Fibroblast of skin of left quadriceps (primary cell): Measurements from ENCODE around the gene CIZ1.

Source experiments
- DNase-seq, 2 experiments: peaks; one replicate each; pipeline ENCODE4 v3.0.0-alpha.2; 2013; ENCODE audit warnings: low read depth in 2 of 2

Gene CIZ1

DNA sequence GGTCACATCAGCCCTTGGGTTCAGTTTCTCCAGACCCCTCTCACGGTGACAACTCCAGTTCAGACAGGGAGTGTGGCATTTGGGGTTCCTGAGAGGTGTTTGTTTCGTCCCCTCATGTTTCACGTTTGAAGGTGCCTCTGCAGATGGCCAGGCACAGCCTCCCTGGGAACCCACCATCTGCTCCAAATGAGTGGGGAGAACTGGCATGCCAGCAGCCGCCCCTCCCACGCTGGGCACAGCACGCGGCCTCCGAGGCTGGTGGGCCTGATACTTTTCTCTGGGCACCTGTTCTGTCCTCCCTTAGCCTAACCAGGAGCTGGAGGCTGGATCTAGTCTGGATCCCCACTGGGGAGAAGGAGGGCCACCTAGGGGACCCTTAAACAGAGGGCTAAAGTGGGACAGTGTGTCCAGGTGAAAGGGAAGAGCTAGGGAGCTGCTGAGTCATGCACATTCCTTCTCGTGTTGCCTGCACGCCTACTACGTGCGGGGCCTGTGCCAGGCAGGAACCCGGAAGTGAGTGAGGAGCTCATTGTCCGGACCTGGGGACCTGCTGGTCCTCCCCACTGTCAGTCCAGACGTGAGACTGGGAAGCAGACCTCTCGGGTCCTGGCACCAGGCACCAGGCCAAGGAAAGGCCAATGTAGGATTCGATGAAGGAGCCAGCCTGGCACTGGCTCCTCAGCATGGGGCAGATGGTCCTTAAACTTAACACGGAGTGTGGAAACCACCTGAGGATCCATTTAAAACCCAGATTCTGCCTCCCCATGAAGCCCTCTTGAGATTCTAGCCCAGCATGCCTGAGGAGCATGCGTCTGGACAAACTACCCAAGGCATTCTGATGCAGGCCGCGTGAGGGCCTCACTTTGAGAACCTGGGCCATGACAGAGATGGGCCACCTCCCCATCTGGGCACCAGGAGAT is 23.5 kb upstream of the CIZ1 start:
- DNase-seq, result no peak

DNA sequence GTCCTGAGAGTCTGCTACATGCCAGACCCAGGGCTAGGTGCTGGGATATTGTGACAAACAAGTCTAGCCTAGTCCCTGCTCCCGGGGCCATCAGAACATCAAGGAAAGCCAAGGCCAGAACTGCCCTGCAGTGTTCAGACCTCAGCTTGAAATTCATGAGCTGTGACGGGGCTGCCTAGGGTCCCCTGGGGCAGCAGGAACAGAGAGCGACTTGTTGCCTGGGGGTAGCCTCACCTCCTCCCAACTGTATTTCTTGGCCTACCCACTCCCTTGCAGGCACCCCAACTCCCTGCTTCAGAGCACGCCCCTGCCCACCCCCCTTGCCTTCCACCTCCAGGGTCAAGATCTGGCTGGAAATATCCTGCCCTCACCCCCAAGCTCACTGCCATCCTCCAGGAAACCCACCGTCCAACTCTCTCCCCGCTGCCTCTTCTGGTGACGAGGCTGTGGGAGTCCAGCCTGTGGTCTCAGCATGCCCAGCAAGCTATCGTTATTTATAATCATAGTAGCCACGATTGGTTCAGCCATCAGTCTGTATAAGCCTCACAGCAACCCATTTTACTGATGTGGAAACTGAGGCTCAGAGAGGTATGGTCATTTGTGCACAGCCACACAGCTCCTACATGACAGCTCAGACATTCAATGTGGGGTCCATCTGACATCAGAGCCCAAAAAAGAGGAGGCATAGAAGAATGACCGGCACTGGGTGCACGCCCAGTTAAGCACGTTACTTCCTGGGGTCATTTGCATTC is 22.6 kb upstream of the CIZ1 start:
- DNase-seq, result no peak

DNA sequence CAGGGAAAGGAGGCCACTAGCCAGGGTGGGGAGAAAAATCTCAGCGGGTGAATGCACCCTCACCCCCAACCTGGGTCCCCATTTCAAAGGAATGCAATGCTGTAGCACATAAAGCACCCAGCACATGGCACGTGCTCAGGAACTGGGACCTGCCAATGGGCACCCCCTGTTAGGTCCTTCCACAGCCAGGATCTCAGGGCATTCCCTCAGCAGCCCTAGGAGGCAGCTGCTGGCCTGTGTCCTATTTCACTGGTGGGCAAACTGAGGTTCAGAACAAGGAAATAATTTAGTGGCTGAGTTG is 20.6 kb upstream of the CIZ1 start:
- no peak for DNase-seq

DNA sequence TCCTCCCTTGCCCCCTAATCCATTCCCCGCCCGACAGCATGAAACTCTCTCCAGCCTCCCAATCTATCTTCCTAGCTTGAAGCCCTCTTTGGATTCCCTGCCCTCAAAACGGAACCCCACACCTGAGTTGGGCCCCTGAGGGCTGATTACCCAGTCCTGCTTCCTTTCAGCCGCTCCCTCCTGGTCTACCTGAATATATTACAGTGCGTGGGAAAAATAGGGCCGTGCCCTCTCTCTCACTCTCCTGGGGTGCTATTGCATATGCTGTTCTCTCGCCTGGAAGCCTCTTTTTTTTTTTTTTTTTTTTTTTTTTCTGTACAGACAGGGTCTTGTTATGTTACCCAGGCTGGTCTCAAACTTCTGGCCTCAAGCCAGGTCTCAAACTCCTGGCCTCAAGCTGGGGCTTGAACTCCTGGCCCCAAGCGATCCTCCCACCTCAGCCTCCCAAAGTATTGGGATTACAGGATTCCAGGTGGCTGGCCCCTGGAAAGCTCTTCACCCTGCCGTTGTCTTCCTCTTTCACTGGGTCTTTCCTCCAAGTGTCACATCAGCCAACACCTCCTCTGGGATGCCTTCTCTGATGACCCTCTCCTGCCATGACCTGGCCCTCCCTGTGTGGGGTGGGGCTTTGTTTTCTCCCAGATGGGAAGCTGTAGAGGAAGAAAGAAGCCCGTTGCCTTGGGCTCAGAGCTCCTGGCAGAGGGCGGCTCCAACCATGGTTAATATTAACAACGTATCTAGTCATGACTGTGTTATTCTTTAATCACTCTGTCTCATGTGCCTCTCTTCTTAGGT is 20.0 kb upstream of the CIZ1 start:
- DNase-seq, result no peak

GRCh38 chr9:128208946-128209669 is 17.7 kb upstream of the CIZ1 start:
- no peak for DNase-seq

GRCh38 chr9:128208386-128208785 is 17.0 kb upstream of the CIZ1 start:
- DNase-seq, result no peak

DNA sequence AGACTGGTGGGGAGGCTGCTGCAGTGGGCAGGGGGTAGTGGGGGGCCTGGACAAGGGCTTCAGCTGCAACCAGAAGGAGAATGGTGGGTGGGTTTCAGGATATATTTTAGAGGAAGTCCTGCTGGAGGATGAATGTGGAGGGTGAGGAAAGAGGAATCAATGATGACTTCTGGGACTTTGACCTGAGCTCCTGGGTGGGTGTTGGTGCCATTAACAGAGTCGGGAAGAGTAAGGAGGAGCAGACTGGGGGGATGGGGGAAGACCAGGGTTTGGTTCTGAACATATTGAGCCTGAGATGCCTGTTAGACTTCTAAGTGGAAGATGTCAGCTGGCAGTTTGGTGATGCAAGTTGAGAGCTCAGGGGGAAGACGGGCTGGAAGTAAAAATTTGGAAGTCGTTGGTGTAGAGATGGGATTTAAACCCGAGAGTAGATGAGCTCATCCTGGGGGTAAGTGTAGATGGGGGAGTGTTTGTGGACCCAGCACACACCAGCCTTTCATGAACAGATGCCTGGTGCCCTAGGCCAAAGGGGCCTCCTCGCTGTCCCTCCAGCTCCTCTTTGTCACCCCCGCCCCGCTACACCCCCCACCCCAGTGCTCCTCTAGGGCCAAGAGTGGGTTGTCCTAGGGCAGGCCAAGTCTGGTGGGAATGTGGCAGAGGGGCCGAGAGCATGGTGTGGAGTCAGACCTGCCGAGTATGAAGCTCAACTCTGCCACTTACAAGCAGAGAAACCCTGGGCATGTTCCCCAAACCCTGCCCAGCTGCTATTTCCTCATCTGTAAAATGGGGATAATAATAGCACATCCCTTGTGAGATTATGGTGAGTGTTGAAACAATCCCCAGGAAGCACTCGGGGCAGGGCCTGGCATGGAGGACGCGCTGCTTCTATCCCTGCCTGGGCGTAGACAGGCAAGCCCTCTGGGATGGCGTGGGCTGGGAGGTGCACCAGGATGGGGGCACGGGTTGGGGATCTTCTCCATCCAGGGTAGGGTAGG is 15.8 kb upstream of the CIZ1 start:
- DNase-seq, result no peak

DNA sequence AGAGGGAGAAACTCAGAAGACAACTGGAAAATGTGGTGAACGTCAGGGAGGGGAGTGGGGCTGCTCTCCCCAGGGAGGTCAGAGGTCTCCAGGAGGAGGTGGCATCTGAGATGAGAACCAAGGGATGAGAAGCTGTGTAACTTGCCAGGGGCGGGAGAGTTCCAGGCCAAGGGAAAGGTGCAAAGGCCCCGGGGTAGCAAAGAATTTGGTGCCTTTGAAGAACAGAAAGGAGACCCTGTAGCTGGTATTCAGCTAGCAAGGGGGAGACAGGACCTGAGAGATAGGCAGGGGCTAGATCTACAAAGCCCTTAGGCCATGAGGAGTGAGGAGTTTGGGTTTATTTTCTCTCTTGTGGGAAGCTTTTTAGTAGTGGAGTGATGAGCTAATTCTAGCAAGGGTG is 15.1 kb upstream of the CIZ1 start:
- no peak for DNase-seq

DNA sequence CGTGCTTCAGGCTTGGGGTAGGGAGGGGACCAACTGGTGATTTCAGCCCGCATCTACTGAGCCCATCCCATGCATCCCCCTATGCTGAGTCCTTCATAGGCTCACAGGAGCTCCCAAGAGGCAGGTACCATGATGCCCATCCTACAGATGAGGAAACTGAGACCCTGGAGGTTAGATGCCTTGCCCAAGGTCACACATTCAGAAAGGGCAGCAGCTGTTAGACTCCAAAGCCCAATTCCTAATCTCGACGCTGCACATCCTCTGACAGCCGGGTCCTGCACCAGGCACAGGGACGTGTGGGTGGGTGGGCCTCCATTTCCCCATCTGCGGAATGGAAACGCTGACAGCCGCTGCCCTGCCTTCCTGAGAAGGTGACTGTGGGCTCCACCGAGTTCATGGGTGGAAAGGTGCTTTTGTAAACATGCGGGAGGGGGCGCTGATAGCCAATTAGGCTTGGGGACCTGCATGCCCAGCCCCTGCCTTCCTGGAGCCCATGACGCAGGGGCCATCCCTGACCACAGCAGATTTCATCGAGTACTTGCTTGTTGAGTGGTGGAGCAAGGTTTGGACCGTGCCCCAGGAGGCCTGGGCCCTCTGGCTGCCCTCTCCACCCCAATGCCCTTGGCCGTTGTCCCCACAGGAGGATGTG is 14.0 kb upstream of the CIZ1 start:
- DNase-seq, result no peak

DNA sequence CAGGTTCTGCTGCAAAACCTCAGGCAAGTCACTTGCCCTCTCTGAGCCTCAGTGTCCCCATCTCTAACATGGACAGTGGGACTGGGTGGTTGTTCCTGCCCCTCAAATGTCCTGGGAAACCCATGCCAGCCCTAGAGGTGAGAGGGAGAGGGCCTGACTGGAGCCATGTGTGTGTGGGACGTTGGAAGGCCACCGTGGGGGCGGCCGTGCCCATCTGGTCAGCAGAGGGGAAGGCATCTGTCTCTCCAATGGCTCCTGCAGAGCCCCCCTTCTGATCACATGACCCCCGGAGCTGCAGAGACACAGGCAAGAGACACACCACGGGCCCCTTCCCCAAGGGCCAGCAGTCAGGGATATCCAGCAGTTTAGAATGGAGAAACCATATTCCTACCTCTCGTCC is 13.5 kb upstream of the CIZ1 start:
- no peak for DNase-seq

DNA sequence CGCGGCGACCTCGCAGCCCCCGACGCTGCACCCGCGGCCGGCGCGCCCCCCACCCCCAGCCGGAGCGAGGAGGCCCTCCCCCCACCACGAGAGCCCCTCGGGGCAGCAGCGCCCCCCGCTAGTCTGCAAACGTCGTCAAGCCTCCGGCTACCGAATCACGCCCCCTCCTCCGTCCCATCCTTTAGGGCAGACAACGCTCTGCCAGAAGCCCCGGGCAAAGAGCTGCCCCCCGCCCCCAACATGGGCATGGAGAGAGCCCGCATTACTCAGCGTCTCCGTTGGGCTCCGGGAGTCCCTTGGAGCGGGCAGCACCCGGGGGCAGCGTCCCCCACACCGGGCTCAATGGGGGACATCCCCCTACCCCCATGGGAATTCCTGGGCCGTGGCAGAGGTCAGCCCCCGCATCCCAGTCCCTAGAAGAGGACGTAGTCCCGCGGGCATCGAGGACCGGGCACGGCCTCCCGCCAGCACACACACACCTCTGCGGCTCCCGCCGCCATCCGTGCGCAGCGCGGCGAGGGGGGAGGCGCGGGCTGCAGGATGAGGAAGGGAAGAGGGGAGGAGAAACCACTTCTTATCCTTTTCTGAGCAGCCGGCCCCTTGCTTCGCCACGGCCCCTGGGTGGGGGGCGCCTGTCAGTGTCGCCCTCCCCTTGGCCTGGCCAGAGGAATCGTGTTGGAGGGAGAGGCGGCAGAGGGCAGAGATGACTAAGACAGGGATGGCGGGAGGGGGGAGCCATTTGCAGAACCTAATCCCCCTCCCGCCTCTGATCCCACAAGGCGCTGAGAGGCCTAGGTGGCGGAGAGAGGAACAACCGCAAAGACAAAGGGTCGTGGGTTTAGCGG is 12.6 kb upstream of the CIZ1 start:
- no peak for DNase-seq

DNA sequence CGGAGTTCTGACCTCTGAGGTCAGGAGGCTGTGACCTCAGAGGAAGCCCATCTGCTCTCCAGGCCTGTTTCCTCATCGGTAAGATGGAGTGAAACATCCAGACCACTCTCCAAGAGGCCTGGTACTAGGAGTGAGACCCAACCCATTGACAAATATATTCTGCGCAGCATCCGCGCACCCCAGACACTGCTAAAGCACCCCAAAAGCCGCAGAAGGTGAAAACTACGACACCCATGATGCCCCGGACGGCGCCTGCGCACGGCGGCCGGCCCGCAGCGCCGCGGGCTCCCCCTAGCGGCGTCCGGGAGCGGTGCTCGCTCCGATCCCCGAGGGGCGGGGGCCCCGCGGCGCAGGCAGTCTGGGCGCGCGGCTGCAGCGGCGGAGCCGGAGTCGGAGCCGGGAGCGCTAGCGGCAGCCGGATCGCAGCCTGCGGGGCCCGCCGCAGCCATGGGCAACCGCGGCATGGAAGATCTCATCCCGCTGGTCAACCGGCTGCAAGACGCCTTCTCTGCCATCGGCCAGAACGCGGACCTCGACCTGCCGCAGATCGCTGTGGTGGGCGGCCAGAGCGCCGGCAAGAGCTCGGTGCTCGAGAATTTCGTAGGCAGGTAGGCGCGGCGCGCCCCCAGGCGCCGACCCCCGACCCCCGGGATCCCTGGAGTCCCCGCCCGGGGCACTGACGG is 11.8 kb upstream of the CIZ1 start, which contains the start of gene DNM1:
DNM1 (plus strand) TSS at position 356 of the 683 bp plus-strand sequence; CDS start at position 448, 92 bp downstream.
- DNase-seq, result peak in 1 of 2 experiments; percentile 29

- no peak for DNase-seq
Observed at GRCh38 chr9:128202648-128203023, 11.3 kb upstream of the CIZ1 start.

DNA sequence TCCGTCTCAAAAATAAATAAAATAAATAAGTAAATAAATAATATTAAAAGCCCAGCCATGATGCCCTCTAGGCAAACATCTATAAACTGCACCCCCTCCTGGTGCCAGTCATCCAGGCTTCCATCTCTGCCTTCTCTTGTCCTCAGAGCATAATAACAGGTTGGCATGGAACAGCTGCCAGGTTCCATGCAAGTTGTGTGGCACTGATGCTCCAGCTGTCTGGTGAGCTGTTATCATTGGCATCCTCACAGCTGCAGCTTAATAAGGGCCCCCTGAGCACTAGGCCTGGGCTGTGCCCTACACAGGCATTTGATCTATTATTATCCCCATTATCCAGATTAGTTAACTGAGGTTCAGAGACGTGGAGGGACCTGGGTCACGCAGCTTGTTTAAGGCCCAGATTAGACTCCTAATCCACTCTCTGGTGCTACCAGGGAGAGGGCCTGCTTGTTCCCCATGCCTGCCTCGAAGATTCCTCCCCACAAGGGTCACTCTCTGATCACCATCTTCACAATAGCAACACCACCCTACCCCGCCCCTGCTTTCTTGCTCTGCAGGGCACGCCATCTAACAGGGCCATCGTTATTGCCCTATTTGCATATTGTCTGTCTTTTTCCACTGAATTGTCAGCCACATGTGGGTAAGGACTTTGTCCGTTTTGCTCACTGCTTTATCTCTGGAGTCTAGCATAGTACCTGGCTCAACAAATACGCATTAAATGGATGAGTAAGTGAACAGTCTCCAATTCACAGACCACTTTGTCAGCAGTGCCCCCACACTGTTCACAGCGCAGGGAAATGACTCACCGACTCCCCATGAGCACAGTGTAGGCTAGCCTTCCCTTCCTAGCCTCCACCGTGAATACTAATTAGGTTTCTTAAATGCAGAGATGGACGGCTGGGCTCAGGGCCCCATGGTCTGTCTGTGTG is 10.3 kb upstream of the CIZ1 start:
- DNase-seq, result no peak

DNA sequence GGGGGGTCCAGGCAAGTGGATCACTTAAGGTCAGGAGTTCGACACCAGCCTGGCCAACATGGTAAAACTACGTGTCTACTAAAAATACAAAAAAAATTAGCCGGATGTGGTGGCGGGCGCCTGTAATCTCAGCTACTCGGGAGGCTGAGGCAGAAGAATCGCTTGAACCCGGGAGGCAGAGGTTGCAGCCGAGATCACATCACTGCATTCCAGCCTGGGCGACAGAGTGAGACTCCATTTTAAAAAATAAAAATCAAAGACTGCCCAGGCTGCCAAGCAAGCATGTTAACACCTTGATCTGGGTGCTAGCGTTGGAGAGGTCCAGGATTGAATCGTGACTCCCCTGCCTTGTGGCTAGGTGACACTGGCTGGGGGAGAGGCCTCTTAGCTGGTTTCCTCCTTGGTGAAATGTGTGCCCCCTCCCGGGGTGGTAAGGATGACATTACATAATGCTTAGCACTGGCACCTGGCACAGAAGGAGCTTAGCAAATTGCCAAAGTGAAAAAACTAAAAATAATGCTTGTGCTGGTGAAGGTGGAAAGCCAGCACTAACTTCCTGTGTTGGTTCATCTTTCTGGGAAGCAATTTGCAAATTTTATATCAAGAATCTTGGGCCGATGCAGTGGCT is 2.2 kb upstream of the CIZ1 start:
- DNase-seq, result no peak

- peak; percentile 70 to 73 for DNase-seq
Observed at GRCh38 chr9:128192601-128193371, 1.4 kb upstream of the CIZ1 start.
